Measurements from ENCODE around the gene NAV2. TPM values are rescaled to one million over a fixed set of nuclear protein-coding genes. Genes with fewer than 3 reads are reported as not detected.

The NAV2 gene
- total RNA-seq, 1 experiment from 2014 or later = 139 TPM

DNA sequence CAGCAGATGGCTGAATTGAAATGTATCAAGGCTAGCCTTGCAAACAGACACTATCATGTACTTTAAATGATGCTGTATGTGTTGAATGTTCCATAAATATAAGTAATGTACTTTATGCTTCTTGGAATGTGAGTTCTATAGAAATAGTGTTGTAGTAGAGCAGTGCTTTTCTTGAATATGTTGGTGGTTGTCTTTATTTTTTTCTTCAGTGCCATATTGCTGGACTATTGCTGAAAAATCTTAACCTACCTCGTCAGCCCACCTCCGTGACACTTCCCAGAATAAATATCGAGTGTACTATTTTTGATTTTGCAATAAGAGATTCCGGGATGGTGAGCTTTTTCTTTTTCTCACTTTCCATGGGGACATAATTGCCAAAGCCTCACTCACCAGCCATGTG, 153.9 kb downstream of the NAV2 start:
- H3K36me3 Mint-ChIP-seq (ENCODE audit: insufficient read depth, unreplicated experiment) = peaks cover 21% of the 10 kb centered on the region
- H3K27me3 Mint-ChIP-seq (ENCODE audit: insufficient read depth, unreplicated experiment) = no peaks in the 10 kb centered on the region
- no peak overlapping the region for H3K4me3 Mint-ChIP-seq (ENCODE audit: unreplicated experiment)
- no peaks in the 10 kb centered on the region for H3K9me3 Mint-ChIP-seq (ENCODE audit: unreplicated experiment)
- CTCF ChIA-PET = interaction anchor here (0.5 to 1.5 kb wide), 3 partner anchors 37 to 605 kb away, joined by 3 to 4 read pairs (median 3); no protein-coding TSS in a partner anchor
- intact Hi-C loops (cut with micrococcal nuclease) = no loop called here
- H3K27ac Mint-ChIP-seq (ENCODE audit: low read depth, unreplicated experiment) = no peak overlapping the region
- POLR2A ChIA-PET = no interaction called here
- TF ChIP-seq, protein P1, sequence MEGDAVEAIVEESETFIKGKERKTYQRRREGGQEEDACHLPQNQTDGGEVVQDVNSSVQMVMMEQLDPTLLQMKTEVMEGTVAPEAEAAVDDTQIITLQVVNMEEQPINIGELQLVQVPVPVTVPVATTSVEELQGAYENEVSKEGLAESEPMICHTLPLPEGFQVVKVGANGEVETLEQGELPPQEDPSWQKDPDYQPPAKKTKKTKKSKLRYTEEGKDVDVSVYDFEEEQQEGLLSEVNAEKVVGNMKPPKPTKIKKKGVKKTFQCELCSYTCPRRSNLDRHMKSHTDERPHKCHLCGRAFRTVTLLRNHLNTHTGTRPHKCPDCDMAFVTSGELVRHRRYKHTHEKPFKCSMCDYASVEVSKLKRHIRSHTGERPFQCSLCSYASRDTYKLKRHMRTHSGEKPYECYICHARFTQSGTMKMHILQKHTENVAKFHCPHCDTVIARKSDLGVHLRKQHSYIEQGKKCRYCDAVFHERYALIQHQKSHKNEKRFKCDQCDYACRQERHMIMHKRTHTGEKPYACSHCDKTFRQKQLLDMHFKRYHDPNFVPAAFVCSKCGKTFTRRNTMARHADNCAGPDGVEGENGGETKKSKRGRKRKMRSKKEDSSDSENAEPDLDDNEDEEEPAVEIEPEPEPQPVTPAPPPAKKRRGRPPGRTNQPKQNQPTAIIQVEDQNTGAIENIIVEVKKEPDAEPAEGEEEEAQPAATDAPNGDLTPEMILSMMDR (IDR thresholded peaks at IDR 0.05; ENCODE audit: unreplicated experiment) = no peak
- DNase-seq (ENCODE audit: unreplicated experiment) = no peak
- BruUV-seq (replicated peaks) = no TSS peak
- H3K4me1 Mint-ChIP-seq (ENCODE audit: insufficient read depth, unreplicated experiment) = peaks cover 14% of the 10 kb centered on the region

DNA sequence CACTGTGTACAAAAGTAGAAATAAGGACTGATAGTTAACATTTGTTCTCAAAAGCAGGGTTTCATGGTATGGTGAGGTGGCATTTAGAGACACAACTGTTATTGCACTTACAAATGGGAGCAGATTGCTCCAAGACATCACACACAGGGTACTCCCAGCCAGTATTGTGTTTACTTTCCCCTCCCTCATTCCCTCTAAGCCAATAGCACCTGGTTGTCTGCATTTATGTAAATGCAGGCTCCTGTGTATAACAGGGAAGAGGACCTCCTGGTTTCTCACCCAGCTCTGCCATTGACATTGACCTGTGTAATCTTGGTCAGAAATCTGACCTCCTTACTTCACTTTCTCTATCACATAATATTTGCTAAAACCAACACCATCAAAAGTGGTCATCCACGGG, 154.4 kb downstream of the NAV2 start:
- peaks cover 14% of the 10 kb centered on the region for H3K4me1 Mint-ChIP-seq (ENCODE audit: insufficient read depth, unreplicated experiment)
- ChIA-PET CTCF (interaction anchor here (0.5 to 1.5 kb wide), 5 partner anchors 36 to 983 kb away, joined by 3 to 4 read pairs (median 3); no protein-coding TSS in a partner anchor), POLR2A (no interaction called here)
- no peaks in the 10 kb centered on the region for H3K27me3 Mint-ChIP-seq (ENCODE audit: insufficient read depth, unreplicated experiment)
- peaks cover 23% of the 10 kb centered on the region for H3K36me3 Mint-ChIP-seq (ENCODE audit: insufficient read depth, unreplicated experiment)
- DNase-seq (ENCODE audit: unreplicated experiment) = peak; percentile 22
- no peak overlapping the region for H3K4me3 Mint-ChIP-seq (ENCODE audit: unreplicated experiment)
- no peak overlapping the region for H3K27ac Mint-ChIP-seq (ENCODE audit: low read depth, unreplicated experiment)
- TF ChIP-seq, protein P1 (IDR thresholded peaks at IDR 0.05; ENCODE audit: unreplicated experiment) = no peak
- intact Hi-C loops (cut with micrococcal nuclease) = no loop called here
- BruUV-seq (replicated peaks) = no TSS peak
- H3K9me3 Mint-ChIP-seq (ENCODE audit: unreplicated experiment) = no peaks in the 10 kb centered on the region

DNA sequence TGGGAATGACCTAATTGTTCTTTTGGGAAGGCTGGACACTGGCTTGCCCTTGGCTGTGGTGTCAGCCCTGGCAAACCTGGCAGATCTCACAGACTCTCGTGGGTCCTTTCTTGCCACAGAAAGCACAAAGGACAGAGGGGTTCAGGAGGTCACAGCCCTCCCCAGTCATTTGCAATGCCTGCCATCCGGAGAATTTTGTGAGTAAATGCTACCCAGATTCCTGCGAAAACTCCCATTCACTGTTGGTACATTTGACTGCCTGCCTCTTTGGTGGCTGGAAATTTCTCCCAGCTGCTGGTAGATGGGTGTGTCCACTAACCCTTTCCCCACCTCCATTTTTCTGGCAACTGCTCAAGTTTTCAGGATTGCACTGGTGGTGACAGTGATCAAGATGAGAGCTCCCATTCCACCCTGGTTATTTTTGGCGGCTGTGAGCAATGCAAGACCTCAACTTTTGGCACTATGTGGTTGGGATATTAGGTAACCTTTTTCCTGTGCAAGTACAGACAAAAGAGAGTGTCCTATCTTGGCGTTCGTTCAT, 155.7 kb downstream of the NAV2 start:
- Mint-ChIP-seq H3K27me3 (ENCODE audit: insufficient read depth, unreplicated experiment) (no peaks in the 10 kb centered on the region), H3K9me3 (ENCODE audit: unreplicated experiment) (no peaks in the 10 kb centered on the region), H3K27ac (ENCODE audit: low read depth, unreplicated experiment) (no peak overlapping the region), H3K4me3 (ENCODE audit: unreplicated experiment) (no peak overlapping the region), H3K4me1 (ENCODE audit: insufficient read depth, unreplicated experiment) (peaks cover 14% of the 10 kb centered on the region), H3K36me3 (ENCODE audit: insufficient read depth, unreplicated experiment) (peaks cover 19% of the 10 kb centered on the region)
- POLR2A ChIA-PET = interaction anchor here (0.6 to 1.6 kb wide), 10 partner anchors 11 to 580 kb away, joined by 3 to 5 read pairs (median 4); partner anchors contain the start of gene NAV2
- DNase-seq (ENCODE audit: unreplicated experiment) = peak; percentile 100
- intact Hi-C loops (cut with micrococcal nuclease) = no loop called here
- CTCF ChIA-PET = interaction anchor here (0.9 to 1.6 kb wide), 4 partner anchors 35 to 486 kb away, joined by 3 to 6 read pairs (median 4); no protein-coding TSS in a partner anchor
- BruUV-seq (replicated peaks) = no TSS peak
- TF ChIP-seq, protein P1 (IDR thresholded peaks at IDR 0.05; ENCODE audit: unreplicated experiment) = no peak

DNA sequence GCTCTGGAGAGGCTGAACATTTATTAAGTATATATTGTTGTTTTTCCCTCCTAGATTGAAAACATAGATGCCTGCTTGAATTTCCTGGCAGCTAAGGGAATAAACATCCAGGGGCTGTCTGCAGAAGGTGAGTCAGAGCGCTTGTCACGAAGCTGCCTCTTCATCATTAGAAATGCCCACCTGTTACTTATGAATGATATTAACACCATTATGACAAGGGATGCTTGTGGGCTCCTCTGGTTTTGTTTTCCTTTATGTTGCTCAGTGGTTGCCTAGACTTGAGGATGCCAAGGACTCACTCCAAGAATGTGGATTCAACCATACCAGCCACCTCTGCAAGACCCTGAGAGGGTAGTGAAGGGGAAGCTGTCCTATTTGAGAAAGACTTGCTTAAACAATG, 156.2 kb downstream of the NAV2 start:
- Mint-ChIP-seq H3K4me1 (ENCODE audit: insufficient read depth, unreplicated experiment) (peaks cover 14% of the 10 kb centered on the region), H3K4me3 (ENCODE audit: unreplicated experiment) (no peak overlapping the region), H3K9me3 (ENCODE audit: unreplicated experiment) (no peaks in the 10 kb centered on the region), H3K36me3 (ENCODE audit: insufficient read depth, unreplicated experiment) (peaks cover 13% of the 10 kb centered on the region), H3K27me3 (ENCODE audit: insufficient read depth, unreplicated experiment) (no peaks in the 10 kb centered on the region), H3K27ac (ENCODE audit: low read depth, unreplicated experiment) (no peak overlapping the region)
- no TSS peak for BruUV-seq (replicated peaks)
- TF ChIP-seq, protein P1 (IDR thresholded peaks at IDR 0.05; ENCODE audit: unreplicated experiment) = no peak
- DNase-seq (ENCODE audit: unreplicated experiment) = no peak
- intact Hi-C loops (cut with micrococcal nuclease) = no loop called here
- ChIA-PET POLR2A (interaction anchor here (0.6 to 1.6 kb wide), 9 partner anchors 16 to 494 kb away, joined by 3 to 5 read pairs (median 3); partner anchors contain the start of genes HTATIP2 and NAV2), CTCF (interaction anchor here (0.7 to 1.6 kb wide), 3 partner anchors 42 to 306 kb away, joined by 3 to 6 read pairs (median 5); no protein-coding TSS in a partner anchor)
